GM18508 (cell line): ENCODE measurements around the gene E2F6.

Experiments
- ATAC-seq: cut with Tn5 transposase; IDR thresholded peaks from one replicate; pipeline ENCODE4 v1.9.1; 2021; ENCODE audit warnings: moderate number of reproducible peaks; ENCODE audit not compliant: insufficient read depth, unreplicated experiment

Gene E2F6, protein sequence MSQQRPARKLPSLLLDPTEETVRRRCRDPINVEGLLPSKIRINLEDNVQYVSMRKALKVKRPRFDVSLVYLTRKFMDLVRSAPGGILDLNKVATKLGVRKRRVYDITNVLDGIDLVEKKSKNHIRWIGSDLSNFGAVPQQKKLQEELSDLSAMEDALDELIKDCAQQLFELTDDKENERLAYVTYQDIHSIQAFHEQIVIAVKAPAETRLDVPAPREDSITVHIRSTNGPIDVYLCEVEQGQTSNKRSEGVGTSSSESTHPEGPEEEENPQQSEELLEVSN

GRCh38 chr2:11465485-11466306, at the start of gene E2F6:
E2F6 (minus strand) TSS chr2:11466161; CDS start chr2:11465879, 282 bp downstream.
- no peak for ATAC-seq

GRCh38 chr2:11515490-11515981, 49.6 kb upstream of the E2F6 start:
- no peak for ATAC-seq

- ATAC-seq, result no peak
Measured at GRCh38 chr2:11514904-11515303, 48.9 kb upstream of the E2F6 start.

GRCh38 chr2:11514081-11514730, 48.2 kb upstream of the E2F6 start:
- ATAC-seq, result no peak

GRCh38 chr2:11513319-11513718, 47.4 kb upstream of the E2F6 start:
- ATAC-seq, result no peak

- no peak for ATAC-seq
Measured at GRCh38 chr2:11512431-11512830, 46.5 kb upstream of the E2F6 start.

DNA sequence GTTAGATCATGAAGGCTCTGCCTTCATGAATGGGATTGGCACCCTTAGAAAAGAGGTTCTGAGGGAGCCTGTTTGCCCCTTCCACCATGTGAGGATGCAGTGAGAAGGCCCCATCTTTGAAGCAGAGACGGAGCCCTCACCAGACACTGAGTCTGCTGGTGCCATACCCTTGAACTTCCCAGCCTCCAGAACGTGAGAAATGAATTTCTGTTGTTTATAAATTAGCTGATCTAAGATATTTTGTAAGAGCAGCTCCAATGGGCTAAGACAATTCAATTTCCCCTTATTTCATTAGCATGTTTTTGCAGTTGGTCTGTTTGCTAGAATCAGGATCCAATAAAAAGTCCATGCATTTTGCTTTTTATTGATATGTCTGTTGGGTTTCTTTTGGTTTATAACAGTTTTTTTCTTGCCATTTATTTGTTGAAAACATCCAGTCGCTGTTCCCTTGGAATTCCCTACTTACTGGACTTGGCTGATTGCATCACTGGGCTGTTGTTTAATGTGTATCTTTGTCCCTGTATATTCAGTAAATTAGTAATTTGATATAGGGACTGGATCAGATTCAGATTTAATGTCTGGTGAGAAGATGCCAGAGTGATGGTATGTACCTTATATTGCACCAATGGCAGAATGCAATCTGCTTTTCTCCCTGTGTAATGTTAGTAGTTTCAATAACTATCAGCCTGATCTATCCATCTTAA, 43.8 kb upstream of the E2F6 start:
- ATAC-seq, result no peak

GRCh38 chr2:11508279-11508678, 42.3 kb upstream of the E2F6 start:
- no peak for ATAC-seq

DNA sequence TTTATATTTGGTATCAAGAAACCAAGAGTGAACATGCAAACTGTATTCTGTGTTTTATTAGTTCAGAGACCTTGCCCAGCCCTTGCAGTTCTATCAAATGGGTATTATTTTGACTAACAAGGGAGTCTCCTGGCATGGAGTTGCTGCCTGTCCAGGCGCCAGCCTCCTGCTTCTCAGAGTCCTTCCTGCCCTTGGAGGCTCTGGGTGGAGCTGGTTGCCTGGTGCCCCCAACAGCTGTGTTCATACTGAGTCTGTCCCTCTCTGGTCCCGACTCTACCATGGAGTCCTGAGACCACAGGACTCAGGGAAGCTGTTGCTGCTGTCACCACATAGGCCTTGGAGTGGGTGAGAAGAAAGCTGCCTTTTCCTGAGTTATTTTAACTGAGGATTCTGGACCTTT, 41.6 kb upstream of the E2F6 start:
- no peak for ATAC-seq

- no peak for ATAC-seq
Measured at GRCh38 chr2:11506611-11506969, 40.6 kb upstream of the E2F6 start.

GRCh38 chr2:11505652-11506610, 40.0 kb upstream of the E2F6 start:
- ATAC-seq, result no peak

- no peak for ATAC-seq
Measured at GRCh38 chr2:11503354-11503927, 37.5 kb upstream of the E2F6 start.

- no peak for ATAC-seq
Measured at GRCh38 chr2:11502740-11503292, 36.9 kb upstream of the E2F6 start.

GRCh38 chr2:11500702-11501303, 34.8 kb upstream of the E2F6 start:
- ATAC-seq, result no peak

- no peak for ATAC-seq
Measured at GRCh38 chr2:11499081-11499743, 33.3 kb upstream of the E2F6 start.

GRCh38 chr2:11498543-11499034, 32.6 kb upstream of the E2F6 start:
- no peak for ATAC-seq

DNA sequence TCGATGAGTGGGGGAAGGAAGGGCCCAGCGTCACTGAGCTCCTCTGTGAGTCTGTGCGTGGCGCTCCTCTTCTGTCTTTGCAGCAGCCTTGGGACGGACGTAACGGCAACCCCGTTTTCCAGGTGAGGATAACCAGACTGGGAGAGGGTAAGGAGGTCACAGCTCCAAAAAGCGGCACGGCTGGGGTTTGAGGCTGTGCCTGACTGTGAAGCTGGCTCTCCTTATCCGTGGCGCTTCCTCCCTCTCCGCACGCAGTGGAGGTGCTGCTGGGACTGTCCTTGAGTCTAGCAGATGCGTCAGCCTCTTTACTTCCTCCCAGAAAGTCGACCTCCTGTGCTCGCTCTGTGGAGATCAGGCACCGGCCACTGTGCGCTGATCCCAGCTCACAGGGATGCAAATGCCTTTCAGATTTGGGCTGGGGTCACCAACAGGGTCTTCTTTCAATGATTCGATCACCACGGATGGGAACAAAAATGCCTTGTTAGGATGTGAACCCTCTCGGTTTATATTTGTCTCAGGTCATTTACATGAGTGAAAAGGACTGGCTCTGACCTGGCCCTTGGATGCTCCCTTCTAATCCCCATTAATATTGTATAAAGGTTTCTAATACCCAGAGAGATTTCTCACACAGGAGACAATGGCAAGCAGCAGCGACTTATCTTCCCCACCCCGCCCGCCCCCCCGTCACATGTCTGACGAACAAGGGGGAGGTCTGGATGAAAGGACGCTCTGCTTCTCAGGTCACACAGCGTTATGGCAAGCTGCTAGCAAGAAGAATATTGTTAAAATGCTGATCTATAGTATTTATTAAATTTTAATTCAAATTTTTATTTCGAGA, 30.1 kb upstream of the E2F6 start:
- ATAC-seq, result no peak
